Smooth muscle cell of the umbilical artery (primary cell): ENCODE measurements around the gene RGPD3. TPM values are rescaled to one million over a fixed set of nuclear protein-coding genes. Genes with fewer than 3 reads are reported as not detected.

Experiments
- total RNA-seq: library from RNA; depleted of rRNA; stranded (reverse); fragments of >200 nt; gene quantifications from 2 replicates; pipeline ENCODE4 v1.2.3, GENCODE V29; 2014

RGPD3 gene
- 0.30 and 0.37 TPM in 2 replicates for total RNA-seq

DNA sequence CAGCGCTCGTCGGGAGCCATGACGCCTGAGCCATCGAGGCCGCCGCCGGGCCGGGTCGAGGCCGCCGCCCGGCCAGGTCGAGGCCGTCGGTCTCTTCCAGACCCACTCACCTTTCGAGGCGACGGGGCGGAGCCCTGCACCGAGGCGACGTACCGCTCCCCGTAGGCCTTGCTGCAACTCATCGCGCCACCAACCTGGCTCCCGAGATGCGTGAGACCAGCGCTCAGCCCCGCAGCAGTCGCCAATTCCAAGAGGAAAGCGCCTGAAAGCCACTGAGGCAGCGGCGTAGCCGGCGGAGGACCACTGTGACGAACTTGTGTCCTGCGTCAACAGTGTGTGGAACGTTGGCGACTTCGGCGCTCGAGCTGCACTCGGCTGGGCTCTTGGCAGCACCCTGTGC is at the start of gene RGPD3:
Gene RGPD3, minus strand, starts transcription at position 307 of the 400 bp plus-strand sequence. Its CDS starts 125 bp downstream, at position 182.

DNA sequence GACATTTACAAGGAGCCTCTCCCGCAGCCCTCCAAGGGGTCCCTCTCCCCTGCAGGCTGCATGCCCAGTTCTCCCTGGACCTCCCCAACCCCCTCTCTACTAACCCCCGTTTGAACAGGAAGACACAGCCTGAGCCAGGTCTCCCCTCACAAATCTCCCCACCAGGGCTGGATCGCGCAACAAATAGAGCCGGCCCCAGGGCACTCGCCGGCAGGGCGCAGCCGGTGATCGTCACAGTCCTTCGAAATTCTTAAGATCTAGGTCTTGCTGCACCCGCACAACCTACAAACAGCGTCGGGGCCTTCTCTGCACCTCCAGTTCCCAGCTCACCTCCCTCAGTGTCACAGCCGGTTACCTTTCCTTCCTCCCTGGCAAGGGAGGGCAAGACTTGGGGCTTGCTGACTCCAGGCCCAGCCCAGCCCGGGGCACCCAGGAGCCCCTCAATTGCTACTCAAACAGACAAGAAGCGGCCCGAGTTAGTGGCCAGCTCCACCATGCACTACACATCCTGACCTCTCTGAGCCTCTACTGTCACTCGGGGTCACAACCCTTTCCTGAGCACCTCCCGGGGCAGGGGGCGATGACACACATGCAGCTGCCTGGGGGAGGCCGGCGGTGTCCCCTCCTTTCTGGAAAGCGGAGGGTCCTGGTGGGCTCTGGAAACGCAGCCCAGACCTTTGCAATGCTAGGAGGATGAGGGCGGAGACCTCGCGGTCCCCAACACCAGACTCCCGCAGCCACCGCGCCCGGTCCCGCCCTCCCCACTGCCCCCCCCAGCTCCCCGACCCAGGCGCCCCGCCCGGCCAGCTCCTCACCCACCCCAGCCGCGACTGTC is 18.6 kb upstream of the RGPD3 start, which contains the start of gene CD8B2:
Gene CD8B2, plus strand, starts transcription at position 814 of the 835 bp plus-strand sequence. CDS start 63 bp downstream, outside the sequence.

Other genes with a start within 250 kb of the RGPD3 start
- not detected in 2 replicates for gene CD8B2, start 19.0 kb upstream of the RGPD3 start, total RNA-seq